Measurements from ENCODE around the gene CCDC38.

DNA sequence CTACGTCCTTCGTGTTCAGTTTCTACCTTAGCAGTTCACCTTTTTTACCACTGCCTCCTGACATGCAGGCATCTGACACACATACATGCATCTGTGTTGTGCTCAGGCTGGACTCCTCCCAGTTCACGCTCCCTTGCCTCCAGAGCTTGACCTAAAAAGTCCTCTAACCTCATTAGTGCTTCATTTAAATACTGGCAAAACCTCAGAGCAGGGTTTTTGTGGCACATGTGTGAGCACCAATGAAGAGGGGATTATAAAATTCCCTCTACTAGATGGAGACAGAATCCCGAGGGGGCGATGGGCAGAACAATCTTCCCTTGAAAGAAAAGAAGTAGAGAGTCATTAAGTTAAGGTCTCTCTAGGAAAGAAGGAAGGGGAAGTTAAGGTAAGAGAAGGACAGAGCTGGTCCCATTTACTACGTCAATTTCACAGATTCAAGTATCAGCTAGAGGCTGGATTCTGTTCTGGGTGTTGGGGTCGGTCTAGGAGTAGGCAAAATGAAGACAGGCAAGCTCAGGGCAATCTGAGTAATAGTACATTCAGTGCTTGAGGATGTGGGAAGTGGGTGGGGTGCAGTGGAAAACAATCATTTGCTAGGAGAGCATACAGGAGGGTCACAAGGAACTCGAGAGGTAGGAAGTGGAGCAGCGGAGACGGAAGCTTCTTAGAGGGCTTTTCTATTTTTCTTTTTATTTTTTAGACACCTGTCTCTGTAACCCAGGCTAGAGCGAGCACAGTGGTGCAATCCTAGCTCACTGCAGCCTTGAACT is 46.3 kb upstream of the CCDC38 start:
- TF ChIP-seq, protein P1, sequence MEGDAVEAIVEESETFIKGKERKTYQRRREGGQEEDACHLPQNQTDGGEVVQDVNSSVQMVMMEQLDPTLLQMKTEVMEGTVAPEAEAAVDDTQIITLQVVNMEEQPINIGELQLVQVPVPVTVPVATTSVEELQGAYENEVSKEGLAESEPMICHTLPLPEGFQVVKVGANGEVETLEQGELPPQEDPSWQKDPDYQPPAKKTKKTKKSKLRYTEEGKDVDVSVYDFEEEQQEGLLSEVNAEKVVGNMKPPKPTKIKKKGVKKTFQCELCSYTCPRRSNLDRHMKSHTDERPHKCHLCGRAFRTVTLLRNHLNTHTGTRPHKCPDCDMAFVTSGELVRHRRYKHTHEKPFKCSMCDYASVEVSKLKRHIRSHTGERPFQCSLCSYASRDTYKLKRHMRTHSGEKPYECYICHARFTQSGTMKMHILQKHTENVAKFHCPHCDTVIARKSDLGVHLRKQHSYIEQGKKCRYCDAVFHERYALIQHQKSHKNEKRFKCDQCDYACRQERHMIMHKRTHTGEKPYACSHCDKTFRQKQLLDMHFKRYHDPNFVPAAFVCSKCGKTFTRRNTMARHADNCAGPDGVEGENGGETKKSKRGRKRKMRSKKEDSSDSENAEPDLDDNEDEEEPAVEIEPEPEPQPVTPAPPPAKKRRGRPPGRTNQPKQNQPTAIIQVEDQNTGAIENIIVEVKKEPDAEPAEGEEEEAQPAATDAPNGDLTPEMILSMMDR (IDR thresholded peaks at IDR 0.05; ENCODE audit: insufficient read depth, low read length, poor library complexity, severe bottlenecking) = no peak
- TF ChIP-seq EZH2phosphoT487 (conservative IDR thresholded peaks at IDR 0.05; ENCODE audit: low read length) = no peak
